GM18873 (cell line): ENCODE results near the gene SH2D2A.
"Not testable (repeated sequence)": the region's sequence is repeated elsewhere in the genome, so short reads cannot be mapped to it uniquely, and the experiment has no call there.

Experiments
- ATAC-seq: cut with Tn5 transposase; IDR thresholded peaks from one replicate; pipeline ENCODE4 v1.9.1; 2021; ENCODE audit warnings: mild to moderate bottlenecking, moderate library complexity, moderate number of reproducible peaks; ENCODE audit not compliant: unreplicated experiment, low FRiP score

The SH2D2A gene

GRCh38 chr1:156775799-156776198 is 40.8 kb downstream of the SH2D2A start:
- no peak for ATAC-seq

- ATAC-seq: no peak
Observed at GRCh38 chr1:156773607-156774006, 43.0 kb downstream of the SH2D2A start.

- ATAC-seq: no peak
Observed at GRCh38 chr1:156772728-156773497, 43.7 kb downstream of the SH2D2A start.

GRCh38 chr1:156772222-156772621 is 44.4 kb downstream of the SH2D2A start:
- ATAC-seq: no peak

GRCh38 chr1:156768610-156769295 is 47.9 kb downstream of the SH2D2A start:
- no peak for ATAC-seq

GRCh38 chr1:156767879-156768604 is 48.6 kb downstream of the SH2D2A start:
- ATAC-seq: peak; percentile 18

GRCh38 chr1:156767101-156767878 is 49.4 kb downstream of the SH2D2A start, which contains the start of gene PRCC:
Gene PRCC, plus strand, starts transcription at chr1:156767535. Its CDS starts 237 bp downstream, at chr1:156767772.
- ATAC-seq: peak; percentile 85

GRCh38 chr1:156766298-156767100 is 50.1 kb downstream of the SH2D2A start:
- peak; percentile 2 for ATAC-seq

GRCh38 chr1:156765666-156766065 is 51.0 kb downstream of the SH2D2A start:
- no peak for ATAC-seq

GRCh38 chr1:156765136-156765535 is 51.5 kb downstream of the SH2D2A start:
- ATAC-seq: not testable (repeated sequence)

GRCh38 chr1:156760796-156761104 is 55.9 kb downstream of the SH2D2A start:
- ATAC-seq: no peak

GRCh38 chr1:156760092-156760795 is 56.4 kb downstream of the SH2D2A start:
- ATAC-seq: no peak

- not testable (repeated sequence) for ATAC-seq
Observed at GRCh38 chr1:156757572-156758253, 58.9 kb downstream of the SH2D2A start.

- ATAC-seq: no peak
Observed at GRCh38 chr1:156756355-156756754, 60.3 kb downstream of the SH2D2A start.
